Prostate gland (tissue), 2 donors: ENCODE measurements around the gene BPIFA2.

Experiments used
- CTCF ChIP-seq, 4 experiments: fragments of 200-600 bp in 2 of 4; fragments of 450-650 bp in 2 of 4; sonication (generic) in 2 of 4; IDR thresholded peaks; 1 replicate in 3 of 4; 2 replicates in 1 of 4; pipeline ENCODE4 v1.5.1; 2016 to 2019; ENCODE audit warnings: antibody characterized with exemption in 4 of 4, mild to moderate bottlenecking in 2 of 4, moderate library complexity in 2 of 4
- POLR2AphosphoS5 ChIP-seq: sonication (generic); formaldehyde crosslinking; IDR thresholded peaks from one replicate; pipeline ENCODE4 v1.6.1; 2017; ENCODE audit warnings: antibody characterized with exemption

- no peak for TF ChIP-seq POLR2AphosphoS5
- TF ChIP-seq CTCF (IDR thresholded peaks at IDR 0.05), result no peak
Measured at GRCh38 chr20:33127422-33128097, 40.4 kb upstream of the BPIFA2 start.
